Measurements from ENCODE around the gene CNPY2.
"Not testable (repeated sequence)": the region's sequence is repeated elsewhere in the genome, so short reads cannot be mapped to it uniquely, and the experiment has no call there.

Gene CNPY2

DNA sequence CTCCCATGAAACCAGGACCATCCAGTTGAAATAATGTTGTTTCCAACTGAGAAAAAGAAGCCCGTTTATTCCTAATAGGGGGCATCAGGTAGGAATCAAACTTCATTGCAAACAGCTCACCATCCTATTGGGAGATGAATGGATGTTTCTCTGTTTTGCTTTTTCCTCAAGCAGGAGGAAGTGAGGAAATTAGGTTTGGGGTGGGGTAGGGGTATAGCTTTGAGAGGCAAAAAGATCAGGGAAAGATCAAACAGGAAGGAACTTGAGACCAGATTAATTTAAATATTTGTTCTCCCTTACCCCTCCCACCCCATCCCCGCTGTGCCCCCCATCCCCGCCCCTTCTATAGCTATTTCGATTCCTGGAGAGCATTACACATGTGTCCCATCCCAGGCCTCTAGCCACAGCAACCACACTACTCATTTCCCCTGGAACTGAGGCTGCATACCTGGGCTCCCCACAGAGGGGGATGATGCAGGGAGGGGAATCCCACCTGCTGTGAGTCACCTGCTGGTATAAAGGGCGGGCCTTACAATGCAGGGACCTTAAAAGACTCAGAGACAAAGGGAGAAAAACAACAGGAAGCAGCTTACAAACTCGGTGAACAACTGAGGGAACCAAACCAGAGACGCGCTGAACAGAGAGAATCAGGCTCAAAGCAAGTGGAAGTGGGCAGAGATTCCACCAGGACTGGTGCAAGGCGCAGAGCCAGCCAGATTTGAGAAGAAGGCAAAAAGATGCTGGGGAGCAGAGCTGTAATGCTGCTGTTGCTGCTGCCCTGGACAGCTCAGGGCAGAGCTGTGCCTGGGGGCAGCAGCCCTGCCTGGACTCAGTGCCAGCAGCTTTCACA, 22.7 kb upstream of the CNPY2 start, which contains the start of gene IL23A:
Gene IL23A, plus strand, starts transcription at position 577 of the 850 bp plus-strand sequence. Its CDS starts 161 bp downstream, at position 738.
- in situ Hi-C loops (cut with MboI; ENCODE audit: low pct_unique_long_range_greater_than_20kb, low sequenced_read_pairs, unreplicated experiment) = no loop called here
- peak; percentile 59 for DNase-seq (ENCODE audit: low spot score)

DNA sequence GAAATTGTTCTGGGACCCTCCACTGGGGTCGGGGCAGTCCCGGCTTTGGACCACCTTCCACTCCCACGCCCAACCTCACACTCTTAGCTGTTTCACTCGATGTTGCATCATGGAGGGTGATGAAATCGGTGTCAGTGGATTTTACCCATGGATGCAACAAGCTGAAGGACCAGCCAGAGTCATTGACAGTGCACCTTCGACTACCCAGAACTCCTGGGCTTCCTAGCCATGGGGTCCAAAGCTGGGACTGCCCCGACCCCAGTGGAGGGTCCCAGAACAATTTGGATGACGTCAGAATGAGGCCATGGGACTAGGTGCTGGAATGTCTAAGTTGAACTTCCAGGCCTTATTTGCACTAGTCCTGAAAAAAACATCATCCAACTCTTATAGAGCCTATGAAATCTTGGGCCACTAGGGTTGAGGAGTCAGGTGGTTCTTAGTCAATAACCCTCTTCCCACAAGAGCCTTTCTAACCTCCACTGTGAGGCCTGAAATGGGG, 22.0 kb upstream of the CNPY2 start:
- in situ Hi-C loops (cut with MboI; ENCODE audit: low pct_unique_long_range_greater_than_20kb, low sequenced_read_pairs, unreplicated experiment) = no loop called here
- TF ChIP-seq, protein P1, sequence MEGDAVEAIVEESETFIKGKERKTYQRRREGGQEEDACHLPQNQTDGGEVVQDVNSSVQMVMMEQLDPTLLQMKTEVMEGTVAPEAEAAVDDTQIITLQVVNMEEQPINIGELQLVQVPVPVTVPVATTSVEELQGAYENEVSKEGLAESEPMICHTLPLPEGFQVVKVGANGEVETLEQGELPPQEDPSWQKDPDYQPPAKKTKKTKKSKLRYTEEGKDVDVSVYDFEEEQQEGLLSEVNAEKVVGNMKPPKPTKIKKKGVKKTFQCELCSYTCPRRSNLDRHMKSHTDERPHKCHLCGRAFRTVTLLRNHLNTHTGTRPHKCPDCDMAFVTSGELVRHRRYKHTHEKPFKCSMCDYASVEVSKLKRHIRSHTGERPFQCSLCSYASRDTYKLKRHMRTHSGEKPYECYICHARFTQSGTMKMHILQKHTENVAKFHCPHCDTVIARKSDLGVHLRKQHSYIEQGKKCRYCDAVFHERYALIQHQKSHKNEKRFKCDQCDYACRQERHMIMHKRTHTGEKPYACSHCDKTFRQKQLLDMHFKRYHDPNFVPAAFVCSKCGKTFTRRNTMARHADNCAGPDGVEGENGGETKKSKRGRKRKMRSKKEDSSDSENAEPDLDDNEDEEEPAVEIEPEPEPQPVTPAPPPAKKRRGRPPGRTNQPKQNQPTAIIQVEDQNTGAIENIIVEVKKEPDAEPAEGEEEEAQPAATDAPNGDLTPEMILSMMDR (IDR thresholded peaks at IDR 0.05; ENCODE audit: extremely low read depth, insufficient read depth, missing control alignments) = no peak
- DNase-seq (ENCODE audit: low spot score) = no peak

More for the DNA sequence above, 22.7 kb upstream of the CNPY2 start, which contains the start of gene IL23A:
- TF ChIP-seq, protein P1 (IDR thresholded peaks at IDR 0.05; ENCODE audit: extremely low read depth, insufficient read depth, missing control alignments) = no peak

DNA sequence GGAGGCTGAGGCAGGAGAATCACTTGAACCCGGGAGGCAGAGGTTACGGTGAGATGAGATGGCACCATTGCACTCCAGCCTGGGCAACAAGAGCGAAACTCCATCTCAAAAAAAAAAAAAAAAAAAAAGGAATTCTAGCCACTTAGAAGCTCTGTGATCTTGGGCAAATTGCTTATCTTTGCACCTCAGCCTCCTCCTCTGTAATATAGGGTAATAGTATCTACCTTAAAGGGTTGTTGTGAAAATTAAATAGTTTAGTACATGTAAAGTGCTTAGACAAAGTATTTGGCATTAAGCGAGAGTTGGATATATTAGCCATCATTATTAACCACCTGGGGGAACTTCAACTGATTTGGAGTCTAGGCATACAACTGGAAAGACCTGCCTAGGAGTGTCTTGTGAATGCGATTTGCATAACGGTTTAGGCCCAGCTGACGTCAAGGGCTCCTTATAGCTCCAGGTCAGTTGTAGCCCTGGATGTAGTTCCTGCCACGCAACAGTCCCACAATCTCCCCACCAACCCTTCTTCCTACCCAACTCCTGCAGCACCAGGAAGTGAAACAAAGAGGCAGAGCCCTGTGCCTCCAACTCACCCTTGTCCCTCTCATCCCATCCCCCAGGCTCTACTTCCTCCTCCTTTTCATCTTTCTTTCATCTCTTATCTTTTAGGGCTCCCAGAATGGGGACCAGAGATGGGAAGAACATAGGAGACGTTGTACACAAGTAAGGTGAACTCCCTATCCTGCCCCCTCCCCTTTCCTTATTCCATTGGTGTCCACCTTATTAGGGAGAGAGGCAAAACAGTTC, 20.8 kb upstream of the CNPY2 start:
- DNase-seq (ENCODE audit: low spot score) = no peak
- TF ChIP-seq, protein P1 (IDR thresholded peaks at IDR 0.05; ENCODE audit: extremely low read depth, insufficient read depth, missing control alignments) = no peak
- in situ Hi-C loops (cut with MboI; ENCODE audit: low pct_unique_long_range_greater_than_20kb, low sequenced_read_pairs, unreplicated experiment) = no loop called here

DNA sequence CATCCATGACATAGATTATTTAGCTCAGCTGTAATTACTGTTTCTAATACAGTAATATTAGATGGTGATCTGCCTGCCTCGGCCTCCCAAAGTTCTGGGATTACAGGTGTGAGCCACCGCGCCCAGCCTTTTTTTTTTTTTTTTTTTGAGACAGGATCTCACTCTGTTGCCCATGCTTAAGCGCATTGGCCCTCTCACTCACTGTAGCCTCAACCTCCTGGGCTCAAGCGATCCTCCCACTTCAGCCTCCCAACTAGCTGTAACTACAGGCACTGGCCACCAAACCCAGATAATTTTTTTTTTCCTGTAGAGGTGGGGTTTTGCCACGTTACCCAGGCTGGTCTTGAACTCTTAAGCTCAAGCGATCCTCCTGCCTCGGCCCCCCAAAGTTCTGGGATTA, 19.7 kb upstream of the CNPY2 start:
- in situ Hi-C loops (cut with MboI; ENCODE audit: low pct_unique_long_range_greater_than_20kb, low sequenced_read_pairs, unreplicated experiment); DNase-seq (ENCODE audit: low spot score): not testable (repeated sequence)

DNA sequence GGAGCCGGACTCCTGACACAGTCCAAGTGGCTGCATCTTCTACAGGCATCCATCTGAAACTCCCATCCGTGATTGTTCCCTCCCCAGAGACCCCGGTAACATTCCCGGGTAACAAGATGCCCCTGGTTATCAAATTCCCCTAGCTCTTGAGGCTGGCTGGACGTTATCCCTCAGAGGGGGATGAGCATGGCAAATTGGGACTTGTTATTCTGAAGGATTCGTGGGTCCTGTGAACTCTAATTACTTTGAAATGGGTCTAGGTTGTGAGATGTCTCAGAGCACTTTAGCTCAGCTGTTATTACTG, 18.7 kb upstream of the CNPY2 start:
- in situ Hi-C loops (cut with MboI; ENCODE audit: low pct_unique_long_range_greater_than_20kb, low sequenced_read_pairs, unreplicated experiment) = no loop called here
- DNase-seq (ENCODE audit: low spot score) = peak; percentile 27

DNA sequence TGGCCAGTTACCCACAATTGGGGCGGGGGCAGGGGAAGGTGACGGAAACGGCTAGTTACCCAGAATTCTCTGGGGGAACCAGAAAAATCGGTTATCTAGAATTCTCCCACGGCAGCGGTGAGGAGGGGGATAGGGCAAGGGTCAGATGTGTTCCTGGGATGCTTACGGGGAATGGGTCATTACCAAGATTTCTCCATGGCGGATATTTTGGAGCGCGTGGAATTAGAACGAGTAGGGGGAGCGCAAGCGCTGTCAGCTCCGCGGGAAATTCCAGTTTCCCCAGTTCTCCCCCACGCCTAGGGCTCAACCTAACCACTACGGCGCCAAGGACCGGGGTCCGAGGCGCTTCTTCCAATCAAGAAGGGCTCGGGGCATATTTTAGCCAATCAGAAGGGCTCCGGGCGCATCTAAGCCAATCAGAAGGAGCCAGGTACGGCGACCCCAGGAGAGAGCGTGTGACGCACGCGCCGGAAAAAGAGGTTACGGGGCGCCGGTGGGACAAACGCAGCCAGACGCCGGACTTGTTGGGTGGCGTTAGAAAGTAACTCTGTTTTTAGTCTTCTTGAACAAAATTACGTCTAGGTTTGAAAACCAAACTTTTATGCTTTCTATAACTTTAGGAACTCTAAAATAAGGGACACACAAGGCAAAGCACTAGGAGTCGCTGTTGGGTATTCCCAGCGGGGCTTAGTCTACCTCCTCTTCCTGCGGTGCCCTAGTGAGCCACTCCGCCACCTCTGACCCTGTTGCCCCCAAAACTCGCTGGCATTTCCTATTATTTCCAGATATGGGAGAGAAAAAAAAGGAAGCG, 18.1 kb upstream of the CNPY2 start, which contains the start of gene PAN2:
Gene PAN2, minus strand, starts transcription at position 322 of the 811 bp plus-strand sequence. CDS start 906 bp downstream, outside the sequence.
- TF ChIP-seq, protein P1 (IDR thresholded peaks at IDR 0.05; ENCODE audit: extremely low read depth, insufficient read depth, missing control alignments) = peak; percentile 50
- peak; percentile 96 for DNase-seq (ENCODE audit: low spot score)
- in situ Hi-C loops (cut with MboI; ENCODE audit: low pct_unique_long_range_greater_than_20kb, low sequenced_read_pairs, unreplicated experiment) = no loop called here

More for the DNA sequence above, 18.7 kb upstream of the CNPY2 start:
- TF ChIP-seq, protein P1 (IDR thresholded peaks at IDR 0.05; ENCODE audit: extremely low read depth, insufficient read depth, missing control alignments) = no peak

Measured in GM13977 (cell line).